Measurements from ENCODE around the gene MUC2. TPM values are rescaled to one million over a fixed set of nuclear protein-coding genes. Genes with fewer than 3 reads are reported as not detected.

The MUC2 gene
- total RNA-seq, 2 experiments from 2014 or later, result not detected

DNA sequence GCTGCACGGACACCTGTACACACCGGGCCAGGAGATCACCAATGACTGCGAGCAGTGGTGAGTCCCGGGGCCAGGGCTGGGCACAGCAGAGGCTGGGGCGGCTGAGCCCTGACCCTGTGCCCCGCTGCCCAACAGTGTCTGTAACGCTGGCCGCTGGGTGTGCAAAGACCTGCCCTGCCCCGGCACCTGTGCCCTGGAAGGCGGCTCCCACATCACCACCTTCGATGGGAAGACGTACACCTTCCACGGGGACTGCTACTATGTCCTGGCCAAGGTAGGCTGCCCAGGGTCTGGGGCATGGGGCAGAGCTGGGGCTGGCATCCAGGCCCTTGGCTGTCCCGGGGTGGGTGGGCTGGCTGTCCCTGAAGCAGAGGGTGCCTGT lies 7.7 kb downstream of the MUC2 start:
- H3K36me3 Mint-ChIP-seq (ENCODE audit: low read depth), result no peaks in the 10 kb centered on the region
- DNase-seq (no peak), ATAC-seq (no peak)
- intact Hi-C loops (cut with micrococcal nuclease), result no loop called here
- no peaks in the 10 kb centered on the region for H3K9me3 Mint-ChIP-seq
- no peaks in the 10 kb centered on the region for H3K27me3 Mint-ChIP-seq
- ChIA-PET CTCF (no interaction called here), POLR2A (no interaction called here)
- H3K4me1 Mint-ChIP-seq (ENCODE audit: low read depth), result no peaks in the 10 kb centered on the region
- TF ChIP-seq, protein P1, sequence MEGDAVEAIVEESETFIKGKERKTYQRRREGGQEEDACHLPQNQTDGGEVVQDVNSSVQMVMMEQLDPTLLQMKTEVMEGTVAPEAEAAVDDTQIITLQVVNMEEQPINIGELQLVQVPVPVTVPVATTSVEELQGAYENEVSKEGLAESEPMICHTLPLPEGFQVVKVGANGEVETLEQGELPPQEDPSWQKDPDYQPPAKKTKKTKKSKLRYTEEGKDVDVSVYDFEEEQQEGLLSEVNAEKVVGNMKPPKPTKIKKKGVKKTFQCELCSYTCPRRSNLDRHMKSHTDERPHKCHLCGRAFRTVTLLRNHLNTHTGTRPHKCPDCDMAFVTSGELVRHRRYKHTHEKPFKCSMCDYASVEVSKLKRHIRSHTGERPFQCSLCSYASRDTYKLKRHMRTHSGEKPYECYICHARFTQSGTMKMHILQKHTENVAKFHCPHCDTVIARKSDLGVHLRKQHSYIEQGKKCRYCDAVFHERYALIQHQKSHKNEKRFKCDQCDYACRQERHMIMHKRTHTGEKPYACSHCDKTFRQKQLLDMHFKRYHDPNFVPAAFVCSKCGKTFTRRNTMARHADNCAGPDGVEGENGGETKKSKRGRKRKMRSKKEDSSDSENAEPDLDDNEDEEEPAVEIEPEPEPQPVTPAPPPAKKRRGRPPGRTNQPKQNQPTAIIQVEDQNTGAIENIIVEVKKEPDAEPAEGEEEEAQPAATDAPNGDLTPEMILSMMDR (IDR thresholded peaks at IDR 0.05), result no peak
- no peak overlapping the region for H3K27ac Mint-ChIP-seq
- no peak overlapping the region for H3K4me3 Mint-ChIP-seq

- H3K27me3 Mint-ChIP-seq, result no peaks in the 10 kb centered on the region
- CTCF ChIA-PET, result no interaction called here
- no peak overlapping the region for H3K4me3 Mint-ChIP-seq
- ATAC-seq, result no peak
- H3K4me1 Mint-ChIP-seq (ENCODE audit: low read depth), result no peaks in the 10 kb centered on the region
- POLR2A ChIA-PET, result no interaction called here
- no peak for DNase-seq
- H3K27ac Mint-ChIP-seq, result no peak overlapping the region
- H3K9me3 Mint-ChIP-seq, result no peaks in the 10 kb centered on the region
- TF ChIP-seq, protein P1 (IDR thresholded peaks at IDR 0.05), result no peak
- intact Hi-C loops (cut with micrococcal nuclease), result no loop called here
- H3K36me3 Mint-ChIP-seq (ENCODE audit: low read depth), result no peaks in the 10 kb centered on the region
These were observed 8.3 kb downstream of the MUC2 start for GRCh38 chr11:1082728-1083620.

GRCh38 chr11:1083621-1084551 lies 9.2 kb downstream of the MUC2 start:
- CTCF ChIA-PET, result no interaction called here
- DNase-seq (no peak), ATAC-seq (no peak)
- POLR2A ChIA-PET, result no interaction called here
- no peaks in the 10 kb centered on the region for H3K9me3 Mint-ChIP-seq
- H3K4me3 Mint-ChIP-seq, result no peak overlapping the region
- no peaks in the 10 kb centered on the region for H3K27me3 Mint-ChIP-seq
- intact Hi-C loops (cut with micrococcal nuclease), result no loop called here
- TF ChIP-seq, protein P1 (IDR thresholded peaks at IDR 0.05), result no peak
- no peaks in the 10 kb centered on the region for H3K4me1 Mint-ChIP-seq (ENCODE audit: low read depth)
- H3K36me3 Mint-ChIP-seq (ENCODE audit: low read depth), result no peaks in the 10 kb centered on the region
- no peak overlapping the region for H3K27ac Mint-ChIP-seq

DNA sequence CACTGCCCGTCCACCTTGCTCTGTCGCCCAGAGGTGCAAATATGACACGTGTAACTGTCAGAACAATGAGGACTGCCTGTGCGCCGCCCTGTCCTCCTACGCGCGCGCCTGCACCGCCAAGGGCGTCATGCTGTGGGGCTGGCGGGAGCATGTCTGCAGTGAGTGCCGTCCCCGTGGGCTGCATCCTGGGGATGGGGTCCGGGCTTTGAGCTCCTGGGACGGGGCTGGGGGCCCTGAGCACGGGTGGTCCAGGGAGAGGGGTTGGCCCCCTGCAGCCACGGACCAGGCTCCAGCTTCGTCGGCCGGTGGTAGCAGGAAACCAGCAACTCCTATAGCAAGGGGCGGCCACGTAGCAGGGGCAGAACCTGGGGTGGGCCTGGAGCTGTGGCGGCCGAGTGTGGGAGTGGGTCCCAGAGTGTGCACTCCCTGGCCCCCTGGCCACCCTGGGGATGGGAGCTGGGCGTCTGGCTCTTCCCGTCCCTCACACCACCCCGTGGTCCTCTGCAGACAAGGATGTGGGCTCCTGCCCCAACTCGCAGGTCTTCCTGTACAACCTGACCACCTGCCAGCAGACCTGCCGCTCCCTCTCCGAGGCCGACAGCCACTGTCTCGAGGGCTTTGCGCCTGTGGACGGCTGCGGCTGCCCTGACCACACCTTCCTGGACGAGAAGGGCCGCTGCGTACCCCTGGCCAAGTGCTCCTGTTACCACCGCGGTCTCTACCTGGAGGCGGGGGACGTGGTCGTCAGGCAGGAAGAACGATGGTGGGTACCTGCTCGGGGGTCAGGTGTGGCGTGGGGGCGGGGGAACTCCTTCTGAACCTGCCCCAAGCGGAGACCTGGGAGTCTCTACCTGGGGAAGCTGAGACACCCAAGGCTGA lies 10.1 kb downstream of the MUC2 start:
- ChIA-PET POLR2A (no interaction called here), CTCF (no interaction called here)
- DNase-seq, result no peak

More for the DNA sequence above, 10.1 kb downstream of the MUC2 start:
- Mint-ChIP-seq H3K27me3 (no peaks in the 10 kb centered on the region), H3K36me3 (ENCODE audit: low read depth) (no peaks in the 10 kb centered on the region), H3K9me3 (no peaks in the 10 kb centered on the region), H3K4me3 (no peak overlapping the region), H3K27ac (no peak overlapping the region), H3K4me1 (ENCODE audit: low read depth) (no peaks in the 10 kb centered on the region)
- intact Hi-C loops (cut with micrococcal nuclease), result no loop called here
- ATAC-seq, result no peak
- TF ChIP-seq, protein P1 (IDR thresholded peaks at IDR 0.05), result no peak

Data from activated CD8-positive, alpha-beta T cell treated with anti-CD3 and anti-CD28 coated beads for 36 hours (primary cell).